IMR-90 (cell line): ENCODE data around the gene PCSK6. TPM values are rescaled to one million over a fixed set of nuclear protein-coding genes. Genes with fewer than 3 reads are reported as not detected.

Source experiments
- ATAC-seq: fragments of 200-7000 bp; cut with Tn5 transposase; 2 replicates; pipeline ENCODE4 v1.9.1; 2020; ENCODE audit warnings: low read depth, mild to moderate bottlenecking, moderate library complexity
- BruUV-seq: library from RNA; stranded (reverse); fragments of 400-500 nt; replicated peaks from 2 replicates; lab custom pipeline; 2021; lab: Mats Ljungman, UMichigan
- CTCF ChIA-PET: fragments of 300-600 bp; formaldehyde crosslinking; extraction: SDS; loops from one replicate; lab custom pipeline; 2021; ENCODE audit warnings: antibody characterized with exemption; lab: Yijun Ruan, JAX
- POLR2A ChIA-PET: fragments of 300-600 bp; sonication (Branson Sonifier 250); formaldehyde crosslinking; loops from one replicate; lab custom pipeline; 2022; ENCODE audit warnings: antibody characterized with exemption; ENCODE audit not compliant: unreplicated experiment; lab: Charles Lee
- DNase-seq: peaks from one replicate; pipeline ENCODE4 v3.0.0; 2013
- H2AFZ ChIP-seq: replicated peaks from 2 replicates; pipeline ENCODE3; 2013; ENCODE audit warnings: low read length, mild to moderate bottlenecking; ENCODE audit not compliant: poor library complexity
- H2AK5ac ChIP-seq: 2 replicates; pipeline ENCODE4 v1.6.1; 2013; ENCODE audit warnings: low read depth, low read length, inconsistent platforms
- H2AK9ac ChIP-seq: replicated peaks from 2 replicates; pipeline ENCODE3; 2013; ENCODE audit warnings: mild to moderate bottlenecking, low read depth, low read length, moderate library complexity; ENCODE audit not compliant: poor library complexity
- H2BK120ac ChIP-seq: 2 replicates; pipeline ENCODE4 v1.6.1; 2013; ENCODE audit warnings: low read depth, low read length, inconsistent platforms
- H2BK15ac ChIP-seq: 3 replicates; pipeline ENCODE4 v1.6.1; 2013; ENCODE audit warnings: low read depth, low read length, inconsistent platforms
- H2BK20ac ChIP-seq: 2 replicates; pipeline ENCODE4 v1.6.1; 2013; ENCODE audit warnings: low read depth, mild to moderate bottlenecking, inconsistent platforms, low read length, moderate library complexity
- H2BK5ac ChIP-seq: 2 replicates; pipeline ENCODE4 v1.6.1; 2013; ENCODE audit warnings: mild to moderate bottlenecking, low read depth, low read length, inconsistent platforms; ENCODE audit not compliant: poor library complexity, severe bottlenecking
- H3K14ac ChIP-seq: replicated peaks from 2 replicates; pipeline ENCODE4 v1.6.1; 2013; ENCODE audit warnings: low read depth, low read length, inconsistent platforms
- H3K18ac ChIP-seq: 2 replicates; pipeline ENCODE4 v1.6.1; 2013; ENCODE audit warnings: low read depth, low read length, control low read depth
- H3K23ac ChIP-seq: 2 replicates; pipeline ENCODE4 v1.6.1; 2013; ENCODE audit warnings: low read depth, low read length, inconsistent platforms
- H3K27ac ChIP-seq: 2 replicates; pipeline ENCODE4 v1.5.1; 2013; ENCODE audit warnings: mild to moderate bottlenecking, control low read depth, low read length; ENCODE audit not compliant: insufficient read depth
- H3K27me3 ChIP-seq: 2 replicates; pipeline ENCODE4 v1.6.1; 2013; ENCODE audit warnings: low read length; ENCODE audit not compliant: control insufficient read depth, insufficient read depth
- H3K36me3 ChIP-seq: 2 replicates; pipeline ENCODE4 v1.6.1; 2013; ENCODE audit warnings: low read length, mixed read lengths; ENCODE audit not compliant: control insufficient read depth, insufficient read depth
- H3K4ac ChIP-seq: 2 replicates; pipeline ENCODE4 v1.6.1; 2013; ENCODE audit warnings: low read depth, low read length, inconsistent platforms
- H3K4me1 ChIP-seq: 2 replicates; pipeline ENCODE4 v1.6.1; 2013; ENCODE audit warnings: low read length, mixed read lengths; ENCODE audit not compliant: control insufficient read depth, insufficient read depth
- H3K4me2 ChIP-seq: 2 replicates; pipeline ENCODE4 v1.6.1; 2013; ENCODE audit warnings: low read depth, mild to moderate bottlenecking, control low read depth, low read length, moderate library complexity
- H3K4me3 ChIP-seq: 2 replicates; pipeline ENCODE4 v1.5.1; 2013; ENCODE audit warnings: low read depth, mild to moderate bottlenecking, control low read depth, low read length, moderate library complexity; ENCODE audit not compliant: insufficient read depth
- H3K56ac ChIP-seq: 2 replicates; pipeline ENCODE4 v1.6.1; 2013; ENCODE audit warnings: low read length, inconsistent platforms; ENCODE audit not compliant: insufficient read depth; ENCODE audit errors: extremely low read depth
- H3K79me1 ChIP-seq, 2 experiments: 2 replicates each; pipeline ENCODE4 v1.6.1; 2013; ENCODE audit warnings: low read length in 2 of 2, inconsistent platforms in 1 of 2, low read depth in 1 of 2
- H3K9ac ChIP-seq: 2 replicates; pipeline ENCODE4 v1.6.1; 2013; ENCODE audit warnings: low read depth, low read length, control low read depth
- H3K9me1 ChIP-seq: 2 replicates; pipeline ENCODE4 v1.6.1; 2013; ENCODE audit warnings: low read length, inconsistent platforms; ENCODE audit not compliant: insufficient read depth
- H3K9me3 ChIP-seq: 2 replicates; pipeline ENCODE4 v1.6.1; 2013; ENCODE audit warnings: low read length; ENCODE audit not compliant: control insufficient read depth, insufficient read depth
- H4K20me1 ChIP-seq: 2 replicates; pipeline ENCODE4 v1.6.1; 2013; ENCODE audit warnings: low read length, inconsistent platforms; ENCODE audit not compliant: insufficient read depth
- H4K5ac ChIP-seq: 2 replicates; pipeline ENCODE4 v1.6.1; 2013; ENCODE audit warnings: mild to moderate bottlenecking, low read depth, low read length, control low read depth
- H4K8ac ChIP-seq, 2 experiments: 2 replicates each; pipeline ENCODE4 v1.6.1; 2013; ENCODE audit warnings: low read depth in 2 of 2, low read length in 2 of 2, control low read depth in 1 of 2, inconsistent platforms in 1 of 2
- H4K91ac ChIP-seq: 2 replicates; pipeline ENCODE4 v1.6.1; 2013; ENCODE audit warnings: low read depth, low read length, inconsistent platforms; ENCODE audit not compliant: insufficient read depth
- BHLHE40 ChIP-seq: fragments of 150-350 bp; IDR thresholded peaks from 2 replicates; pipeline ENCODE4 v1.6.1; 2016; ENCODE audit warnings: mild to moderate bottlenecking, low read depth, low read length
- CEBPB ChIP-seq: IDR thresholded peaks from 2 replicates; pipeline ENCODE4 v1.6.1; 2012; ENCODE audit warnings: low read depth, low read length, improper control_type of control experiment
- CHD1 ChIP-seq: IDR thresholded peaks from 2 replicates; pipeline ENCODE4 v1.6.1; 2012; ENCODE audit warnings: low read depth, low read length, improper control_type of control experiment
- ELK1 ChIP-seq: fragments of 150-350 bp; IDR thresholded peaks from 2 replicates; pipeline ENCODE4 v1.6.1; 2016; ENCODE audit warnings: low read depth, mild to moderate bottlenecking, low read length, moderate library complexity, borderline replicate concordance
- FOS ChIP-seq: fragments of 150-350 bp; IDR thresholded peaks from 2 replicates; pipeline ENCODE4 v1.6.1; 2016; ENCODE audit warnings: low read depth, low read length
- MAZ ChIP-seq: IDR thresholded peaks from 2 replicates; pipeline ENCODE4 v1.6.1; 2012; ENCODE audit warnings: low read depth, mild to moderate bottlenecking, low read length, improper control_type of control experiment, moderate library complexity, borderline replicate concordance
- MXI1 ChIP-seq: IDR thresholded peaks from 2 replicates; pipeline ENCODE4 v1.6.1; 2012; ENCODE audit warnings: low read depth, mild to moderate bottlenecking, low read length, moderate library complexity, borderline replicate concordance
- NFE2L2 ChIP-seq: fragments of 150-350 bp; IDR thresholded peaks from 2 replicates; pipeline ENCODE4 v1.6.1; 2016; ENCODE audit warnings: low read depth, mild to moderate bottlenecking, low read length
- POLR2A ChIP-seq: IDR thresholded peaks from 2 replicates; pipeline ENCODE4 v1.6.1; 2012; ENCODE audit warnings: mild to moderate bottlenecking, low read depth, low read length
- RAD21 ChIP-seq: IDR thresholded peaks from 2 replicates; pipeline ENCODE4 v1.6.1; 2012; ENCODE audit warnings: low read length, improper control_type of control experiment
- RFX5 ChIP-seq: IDR thresholded peaks from 2 replicates; pipeline ENCODE4 v1.8.0; 2012; ENCODE audit warnings: low read depth, mild to moderate bottlenecking, low read length, moderate library complexity
- SMC3 ChIP-seq: fragments of 150-350 bp; IDR thresholded peaks from 2 replicates; pipeline ENCODE4 v1.6.1; 2016; ENCODE audit warnings: low read depth, mild to moderate bottlenecking, antibody characterized with exemption, low read length, moderate library complexity
- USF2 ChIP-seq: fragments of 150-350 bp; IDR thresholded peaks from 2 replicates; pipeline ENCODE4 v1.6.1; 2017; ENCODE audit warnings: mild to moderate bottlenecking, antibody characterized with exemption, low read length, low read depth
- WGBS, 2 experiments: methylation state at CpG; one replicate each; pipeline versions ENCODE4 v1.1.5 to v1.1.7; 2013; ENCODE audit warnings: missing lambda C conversion rate in 2 of 2; ENCODE audit not compliant: insufficient read length in 1 of 2; ENCODE audit errors: extremely low coverage in 2 of 2; 5-methylcytosine and 5-hydroxymethylcytosine counted together
- dilution Hi-C: fragments of 300-500 bp; cut with HindIII; formaldehyde crosslinking; loops from one replicate; pipeline ENCODE4 v1.14.3; 2018; ENCODE audit warnings: low sequenced_read_pairs; ENCODE audit not compliant: unreplicated experiment
- in situ Hi-C: fragments of 300-500 bp; cut with MboI; formaldehyde crosslinking; loops from 3 replicates; pipeline ENCODE4 v1.14.3; 2019; ENCODE audit warnings: low sequenced_read_pairs, inconsistent platforms, mixed read lengths
- intact Hi-C: fragments of 100-400 bp; cut with micrococcal nuclease; formaldehyde crosslinking; loops from 2 replicates; pipeline ENCODE4 v1.10.0; 2022
- polyA plus RNA-seq, 3 experiments: library from polyadenylated mRNA; depleted of rRNA; stranded (reverse); fragments of >200 nt; gene quantifications; 2 replicates each; pipeline ENCODE4 v1.2.3, GENCODE V29; 2012; ENCODE audit warnings: low replicate concordance in 1 of 3
- total RNA-seq: library from RNA; depleted of rRNA; stranded (reverse); fragments of >200 nt; gene quantifications from 2 replicates; pipeline ENCODE4 v1.2.3, GENCODE V29; 2012
- TF ChIP-seq, protein P1 (sequence below): conservative IDR thresholded peaks from 2 replicates; pipeline ENCODE4 v1.5.1; 2012; ENCODE audit warnings: mild to moderate bottlenecking, low read depth, low read length, improper control_type of control experiment

The PCSK6 gene
- total and polyA plus RNA-seq, 2 of the 4 experiments (the other 2 are of a cell fraction), result not detected

GRCh38 chr15:101314336-101315125, 175.0 kb downstream of the PCSK6 start:
- Histone ChIP-seq H3K23ac (no peak overlapping the region), H2BK15ac (no peak overlapping the region), H3K9me3 (no peaks in the 10 kb centered on the region), H3K9me1 (no peaks in the 10 kb centered on the region), H3K56ac (no peak overlapping the region), H2AK9ac (no peak overlapping the region), H3K4me1 (no peaks in the 10 kb centered on the region), H3K79me1 (no peaks in the 10 kb centered on the region), H2BK120ac (no peak overlapping the region), H4K20me1 (no peaks in the 10 kb centered on the region), H3K4me3 (no peak overlapping the region), H2AFZ (no peak overlapping the region), H4K8ac (no peak overlapping the region), H3K9ac (no peak overlapping the region), H4K5ac (no peak overlapping the region), H3K4me2 (no peak overlapping the region), H3K27me3 (peaks cover 28% of the 10 kb centered on the region), H4K91ac (no peak overlapping the region), H2BK20ac (no peak overlapping the region), H3K36me3 (no peaks in the 10 kb centered on the region), H3K27ac (no peak overlapping the region), H2BK5ac (no peak overlapping the region), H3K4ac (no peak overlapping the region), H3K18ac (no peak overlapping the region), H3K14ac (no peak overlapping the region), H2AK5ac (no peak overlapping the region)
- ChIA-PET POLR2A (no interaction called here), CTCF (interaction anchor here (1.6 kb wide), 1 partner anchor 10 kb away, joined by 4 read pairs; no protein-coding TSS in a partner anchor)
- no peak for TF ChIP-seq CEBPB
- TF ChIP-seq MXI1, result no peak
- no peak for TF ChIP-seq SMC3
- TF ChIP-seq RFX5, result no peak
- no peak for TF ChIP-seq NFE2L2
- no peak for TF ChIP-seq USF2
- TF ChIP-seq MAZ, result no peak
- no peak for TF ChIP-seq BHLHE40
- TF ChIP-seq FOS, result no peak
- TF ChIP-seq, protein P1, sequence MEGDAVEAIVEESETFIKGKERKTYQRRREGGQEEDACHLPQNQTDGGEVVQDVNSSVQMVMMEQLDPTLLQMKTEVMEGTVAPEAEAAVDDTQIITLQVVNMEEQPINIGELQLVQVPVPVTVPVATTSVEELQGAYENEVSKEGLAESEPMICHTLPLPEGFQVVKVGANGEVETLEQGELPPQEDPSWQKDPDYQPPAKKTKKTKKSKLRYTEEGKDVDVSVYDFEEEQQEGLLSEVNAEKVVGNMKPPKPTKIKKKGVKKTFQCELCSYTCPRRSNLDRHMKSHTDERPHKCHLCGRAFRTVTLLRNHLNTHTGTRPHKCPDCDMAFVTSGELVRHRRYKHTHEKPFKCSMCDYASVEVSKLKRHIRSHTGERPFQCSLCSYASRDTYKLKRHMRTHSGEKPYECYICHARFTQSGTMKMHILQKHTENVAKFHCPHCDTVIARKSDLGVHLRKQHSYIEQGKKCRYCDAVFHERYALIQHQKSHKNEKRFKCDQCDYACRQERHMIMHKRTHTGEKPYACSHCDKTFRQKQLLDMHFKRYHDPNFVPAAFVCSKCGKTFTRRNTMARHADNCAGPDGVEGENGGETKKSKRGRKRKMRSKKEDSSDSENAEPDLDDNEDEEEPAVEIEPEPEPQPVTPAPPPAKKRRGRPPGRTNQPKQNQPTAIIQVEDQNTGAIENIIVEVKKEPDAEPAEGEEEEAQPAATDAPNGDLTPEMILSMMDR, result no peak
- TF ChIP-seq RAD21, result no peak
- no peak for TF ChIP-seq CHD1
- no peak for TF ChIP-seq ELK1
- no peak for TF ChIP-seq POLR2A
- intact Hi-C loops, result no loop called here
- DNase-seq, result no peak
- in situ Hi-C loops, result no loop called here
- dilution Hi-C loops, result no loop called here
- no TSS peak for BruUV-seq
- no peak for ATAC-seq
- 40% methylated on average over 1 of the region's 19 CpGs; no CpG with 5 or more reads in 1 of the 2 experiments for WGBS, 2 experiments
